Mesothelial cell of epicardium (in vitro differentiated cells): ENCODE data around the gene CKS1B. TPM values are rescaled to one million over a fixed set of nuclear protein-coding genes. Genes with fewer than 3 reads are reported as not detected.

Experiments
- DNase-seq, 2 experiments: peaks; one replicate each; pipeline ENCODE4 v3.0.0; 2021; ENCODE audit warnings: low spot score in 2 of 2; ENCODE audit not compliant: unreplicated experiment in 2 of 2
- H3K27ac Mint-ChIP-seq: 2 replicates; pipeline ENCODE4 v1.8.0; 2021; ENCODE audit warnings: mixed read lengths
- H3K27me3 Mint-ChIP-seq: 2 replicates; pipeline ENCODE4 v1.8.0; 2021; ENCODE audit warnings: low read depth, mixed read lengths
- H3K36me3 Mint-ChIP-seq: 2 replicates; pipeline ENCODE4 v1.8.0; 2021; ENCODE audit warnings: mixed read lengths
- H3K4me1 Mint-ChIP-seq: 2 replicates; pipeline ENCODE4 v1.8.0; 2021; ENCODE audit warnings: mixed read lengths
- H3K4me3 Mint-ChIP-seq: 2 replicates; pipeline ENCODE4 v1.8.0; 2021; ENCODE audit warnings: mild to moderate bottlenecking, moderate library complexity, mixed read lengths
- H3K9me3 Mint-ChIP-seq: 2 replicates; pipeline ENCODE4 v1.8.0; 2021; ENCODE audit warnings: mixed read lengths
- total RNA-seq: library from RNA; stranded (reverse); gene quantifications from 3 replicates; pipeline ENCODE4 v1.2.1, GENCODE V29; 2021
- TF ChIP-seq, protein P1 (sequence below): fragments of 200-600 bp; sonication (generic); IDR thresholded peaks from one replicate; pipeline ENCODE4 v1.5.0; 2021; ENCODE audit warnings: antibody characterized with exemption; ENCODE audit not compliant: unreplicated experiment

Gene CKS1B
- total RNA-seq, 1 donor from 2014 or later, result 68.2 TPM

GRCh38 chr1:154945160-154945961, 29.1 kb upstream of the CKS1B start:
- DNase-seq, result no peak
- Mint-ChIP-seq H3K27ac (no peak overlapping the region), H3K4me1 (peaks cover 18% of the 10 kb centered on the region), H3K27me3 (no peaks in the 10 kb centered on the region), H3K9me3 (no peaks in the 10 kb centered on the region), H3K36me3 (peaks cover 9% of the 10 kb centered on the region), H3K4me3 (no peak overlapping the region)
- TF ChIP-seq, protein P1, sequence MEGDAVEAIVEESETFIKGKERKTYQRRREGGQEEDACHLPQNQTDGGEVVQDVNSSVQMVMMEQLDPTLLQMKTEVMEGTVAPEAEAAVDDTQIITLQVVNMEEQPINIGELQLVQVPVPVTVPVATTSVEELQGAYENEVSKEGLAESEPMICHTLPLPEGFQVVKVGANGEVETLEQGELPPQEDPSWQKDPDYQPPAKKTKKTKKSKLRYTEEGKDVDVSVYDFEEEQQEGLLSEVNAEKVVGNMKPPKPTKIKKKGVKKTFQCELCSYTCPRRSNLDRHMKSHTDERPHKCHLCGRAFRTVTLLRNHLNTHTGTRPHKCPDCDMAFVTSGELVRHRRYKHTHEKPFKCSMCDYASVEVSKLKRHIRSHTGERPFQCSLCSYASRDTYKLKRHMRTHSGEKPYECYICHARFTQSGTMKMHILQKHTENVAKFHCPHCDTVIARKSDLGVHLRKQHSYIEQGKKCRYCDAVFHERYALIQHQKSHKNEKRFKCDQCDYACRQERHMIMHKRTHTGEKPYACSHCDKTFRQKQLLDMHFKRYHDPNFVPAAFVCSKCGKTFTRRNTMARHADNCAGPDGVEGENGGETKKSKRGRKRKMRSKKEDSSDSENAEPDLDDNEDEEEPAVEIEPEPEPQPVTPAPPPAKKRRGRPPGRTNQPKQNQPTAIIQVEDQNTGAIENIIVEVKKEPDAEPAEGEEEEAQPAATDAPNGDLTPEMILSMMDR, result no peak

GRCh38 chr1:154945962-154946850, 28.3 kb upstream of the CKS1B start:
- Mint-ChIP-seq H3K4me1 (peaks cover 10% of the 10 kb centered on the region), H3K4me3 (no peak overlapping the region), H3K27ac (peak overlapping the region; percentile 7)

DNA sequence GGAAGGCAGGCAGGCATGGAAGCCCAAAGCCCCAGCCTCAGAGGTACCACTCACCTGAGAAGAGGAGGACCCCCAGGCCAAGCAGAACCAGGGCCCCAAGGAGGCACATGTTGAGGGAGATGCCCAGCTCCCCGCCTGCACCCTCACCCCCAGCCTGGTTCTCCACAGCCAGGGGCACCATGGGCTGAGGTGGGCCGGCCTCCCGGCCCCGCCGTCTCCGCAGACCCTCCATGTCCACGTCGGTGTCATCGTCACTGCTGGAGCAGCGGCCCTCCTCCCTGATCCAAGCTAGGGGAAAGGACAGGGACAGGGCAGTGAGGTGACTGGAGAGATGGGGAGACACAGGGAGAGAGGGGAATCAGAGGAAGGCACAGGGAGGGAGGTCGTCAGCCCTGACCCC, 26.4 kb upstream of the CKS1B start:
- no peak overlapping the region for H3K27ac Mint-ChIP-seq
- H3K4me3 Mint-ChIP-seq, result no peak overlapping the region
- no peaks in the 10 kb centered on the region for H3K27me3 Mint-ChIP-seq
- no peak for DNase-seq
- H3K4me1 Mint-ChIP-seq, result peaks cover 20% of the 10 kb centered on the region
- no peaks in the 10 kb centered on the region for H3K9me3 Mint-ChIP-seq
- peaks cover 15% of the 10 kb centered on the region for H3K36me3 Mint-ChIP-seq
- TF ChIP-seq, protein P1, result no peak

More at GRCh38 chr1:154945962-154946850, 28.3 kb upstream of the CKS1B start:
- no peaks in the 10 kb centered on the region for H3K27me3 Mint-ChIP-seq
- H3K36me3 Mint-ChIP-seq, result peaks cover 15% of the 10 kb centered on the region
- no peaks in the 10 kb centered on the region for H3K9me3 Mint-ChIP-seq
- DNase-seq, result no peak
- TF ChIP-seq, protein P1, result no peak

DNA sequence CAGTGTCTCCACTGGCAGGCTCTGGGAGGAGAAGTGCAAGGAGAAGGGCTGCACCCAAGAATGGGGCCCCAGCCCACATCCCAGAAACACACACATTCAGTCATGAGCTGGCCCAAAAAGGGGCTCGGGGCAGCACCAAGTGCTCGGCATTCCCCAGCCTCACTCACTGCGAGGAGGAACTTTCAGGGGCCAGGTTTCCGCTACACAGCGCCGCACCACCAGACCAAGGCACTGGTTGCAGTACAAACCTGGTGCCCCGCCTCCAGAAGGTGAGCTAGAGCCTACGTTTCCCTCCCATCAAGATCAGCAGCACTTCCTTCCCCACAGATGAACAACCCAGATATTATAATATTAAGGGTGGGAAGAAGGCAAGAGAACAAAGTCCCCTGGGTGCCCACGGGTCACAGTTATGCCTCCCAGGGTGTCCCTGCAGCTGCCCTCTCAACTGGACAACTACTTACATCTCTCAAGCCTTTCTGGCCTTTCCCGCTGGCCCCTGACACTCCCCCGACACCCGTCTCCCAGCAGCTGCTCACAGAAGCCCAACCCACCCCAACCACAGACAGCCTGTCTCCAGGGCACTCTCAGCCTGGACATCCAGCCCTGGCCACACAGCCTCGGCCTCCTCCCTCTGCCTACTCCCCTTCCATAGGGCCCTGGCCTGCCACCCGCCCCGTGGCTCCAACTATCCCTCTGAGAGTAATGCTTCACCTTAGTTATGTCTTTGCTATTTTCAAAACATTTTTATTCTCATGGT, 22.4 kb upstream of the CKS1B start:
- no peaks in the 10 kb centered on the region for H3K9me3 Mint-ChIP-seq
- DNase-seq, result no peak
- H3K27me3 Mint-ChIP-seq, result no peaks in the 10 kb centered on the region
- peaks cover 49% of the 10 kb centered on the region for H3K4me1 Mint-ChIP-seq
- TF ChIP-seq, protein P1, result no peak
- peaks cover 11% of the 10 kb centered on the region for H3K36me3 Mint-ChIP-seq
- H3K27ac Mint-ChIP-seq, result peak overlapping the region; percentile 2
- no peak overlapping the region for H3K4me3 Mint-ChIP-seq

- TF ChIP-seq, protein P1, result no peak
- Mint-ChIP-seq H3K36me3 (peaks cover 11% of the 10 kb centered on the region), H3K27ac (peak overlapping the region; percentile 2), H3K4me1 (peaks cover 55% of the 10 kb centered on the region), H3K4me3 (no peak overlapping the region), H3K9me3 (no peaks in the 10 kb centered on the region), H3K27me3 (no peaks in the 10 kb centered on the region)
- DNase-seq, result no peak
These were observed 21.8 kb upstream of the CKS1B start for GRCh38 chr1:154952664-154953063.
